ENCODE data around the gene GPRC5B. TPM values are rescaled to one million over a fixed set of nuclear protein-coding genes. Genes with fewer than 3 reads are reported as not detected.

Gene GPRC5B
- total RNA-seq, 4 donors from 2014 or later, result 1.9 to 17.3 (median 5.1) TPM

DNA sequence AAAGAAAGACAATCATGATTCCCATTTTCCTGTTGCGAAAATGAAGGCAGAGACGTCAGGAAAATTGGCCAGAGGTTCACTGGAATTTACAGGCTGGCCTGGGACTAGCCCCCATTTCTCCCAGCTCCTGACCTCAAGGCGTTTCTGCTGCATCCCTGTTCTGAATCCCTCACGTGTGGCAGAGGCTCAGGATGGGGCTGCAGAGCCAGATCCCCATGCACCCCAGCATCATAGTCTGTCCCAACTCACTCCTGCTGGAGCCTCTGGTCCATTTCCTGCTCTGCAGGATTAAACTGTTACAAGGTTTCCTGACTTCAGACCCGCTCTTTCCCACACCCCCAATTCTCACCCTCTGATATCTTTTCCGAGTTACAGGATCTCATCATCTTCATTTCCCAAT lies 2.9 kb downstream of the GPRC5B start:
- DNase-seq, result no peak
- 68 to 82% methylated on average over 2 to 6 of the region's 6 CpGs for WGBS, 2 donors (ENCODE audit: low coverage in 1 of 2)
- in situ Hi-C loops (cut with MboI; ENCODE audit: low pct_ligation_motif_present in 1 of 4, low pct_unique_long_range_greater_than_20kb in 1 of 4, low sequenced_read_pairs in 3 of 4), result loop anchor here in 3 of 4 donors (10.0 to 25.0 kb wide), 3 partner anchors 169 to 317 kb away; partner anchors contain the start of genes IQCK (in 1 of the 3) and KNOP1 (in 1 of the 3)
- Histone ChIP-seq H3K4me1 (peaks cover 6 to 28% (median 25%) of the 10 kb centered on the region in 4 donors), H3K27me3 (peaks cover 36% of the 10 kb centered on the region), H3K36me3 (no peaks in the 10 kb centered on the region), H3K27ac (no peak overlapping the region), H3K9me3 (no peaks in the 10 kb centered on the region), H3K4me3 (no peak overlapping the region)
- TF ChIP-seq, protein P1, sequence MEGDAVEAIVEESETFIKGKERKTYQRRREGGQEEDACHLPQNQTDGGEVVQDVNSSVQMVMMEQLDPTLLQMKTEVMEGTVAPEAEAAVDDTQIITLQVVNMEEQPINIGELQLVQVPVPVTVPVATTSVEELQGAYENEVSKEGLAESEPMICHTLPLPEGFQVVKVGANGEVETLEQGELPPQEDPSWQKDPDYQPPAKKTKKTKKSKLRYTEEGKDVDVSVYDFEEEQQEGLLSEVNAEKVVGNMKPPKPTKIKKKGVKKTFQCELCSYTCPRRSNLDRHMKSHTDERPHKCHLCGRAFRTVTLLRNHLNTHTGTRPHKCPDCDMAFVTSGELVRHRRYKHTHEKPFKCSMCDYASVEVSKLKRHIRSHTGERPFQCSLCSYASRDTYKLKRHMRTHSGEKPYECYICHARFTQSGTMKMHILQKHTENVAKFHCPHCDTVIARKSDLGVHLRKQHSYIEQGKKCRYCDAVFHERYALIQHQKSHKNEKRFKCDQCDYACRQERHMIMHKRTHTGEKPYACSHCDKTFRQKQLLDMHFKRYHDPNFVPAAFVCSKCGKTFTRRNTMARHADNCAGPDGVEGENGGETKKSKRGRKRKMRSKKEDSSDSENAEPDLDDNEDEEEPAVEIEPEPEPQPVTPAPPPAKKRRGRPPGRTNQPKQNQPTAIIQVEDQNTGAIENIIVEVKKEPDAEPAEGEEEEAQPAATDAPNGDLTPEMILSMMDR (IDR thresholded peaks at IDR 0.05), result no peak
- intact Hi-C loops (cut with DNase I; ENCODE audit: low total_unique reads), result loop anchor here (10.0 kb wide), 1 partner anchor 167 kb away; the partner anchor contains the start of genes IQCK and KNOP1

DNA sequence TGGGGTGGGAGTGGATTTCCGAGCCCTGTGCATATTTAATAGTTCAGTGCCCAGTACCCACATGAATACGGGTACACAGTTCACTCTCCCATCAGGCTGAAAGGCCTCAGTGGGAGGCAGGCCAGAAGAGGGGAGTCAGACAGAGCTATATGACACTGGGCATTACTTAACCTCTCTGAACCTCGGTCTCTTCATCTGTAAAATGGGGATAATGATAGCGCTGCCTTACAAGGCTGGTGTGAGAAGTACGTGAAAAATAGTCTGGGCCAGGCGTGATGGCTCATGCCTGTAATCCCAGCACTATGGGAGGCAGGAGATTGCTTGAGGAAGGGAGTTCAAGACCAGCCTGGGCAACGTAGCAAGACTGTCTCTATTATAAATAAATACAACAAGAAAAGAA lies 3.6 kb downstream of the GPRC5B start:
- peaks cover 35% of the 10 kb centered on the region for H3K27me3 ChIP-seq
- no peaks in the 10 kb centered on the region for H3K9me3 ChIP-seq
- H3K27ac ChIP-seq, result no peak overlapping the region
- intact Hi-C loops (cut with DNase I; ENCODE audit: low total_unique reads), result loop anchor here (10.0 kb wide), 1 partner anchor 166 kb away; the partner anchor contains the start of genes IQCK and KNOP1
- WGBS, 2 donors (ENCODE audit: low coverage in 1 of 2), result 90% methylated on average over 7 of the region's 7 CpGs; no CpG with 5 or more reads in 1 of the 2 donors
- DNase-seq, result no peak
- H3K4me1 ChIP-seq, result peaks cover 6 to 23% (median 22%) of the 10 kb centered on the region in 4 donors
- H3K4me3 ChIP-seq, result no peak overlapping the region
- in situ Hi-C loops (cut with MboI; ENCODE audit: low pct_ligation_motif_present in 1 of 4, low pct_unique_long_range_greater_than_20kb in 1 of 4, low sequenced_read_pairs in 3 of 4), result loop anchor here in 3 of 4 donors (10.0 to 25.0 kb wide), 3 partner anchors 169 to 316 kb away; partner anchors contain the start of genes IQCK (in 1 of the 3) and KNOP1 (in 1 of the 3)
- TF ChIP-seq EP300 (IDR thresholded peaks at IDR 0.05; ENCODE audit: low read depth) (no peak), POLR2AphosphoS5 (IDR thresholded peaks at IDR 0.05) (no peak), POLR2A (IDR thresholded peaks at IDR 0.05) (no peak)
- TF ChIP-seq, protein P1 (IDR thresholded peaks at IDR 0.05), result no peak
- no peaks in the 10 kb centered on the region for H3K36me3 ChIP-seq

DNA sequence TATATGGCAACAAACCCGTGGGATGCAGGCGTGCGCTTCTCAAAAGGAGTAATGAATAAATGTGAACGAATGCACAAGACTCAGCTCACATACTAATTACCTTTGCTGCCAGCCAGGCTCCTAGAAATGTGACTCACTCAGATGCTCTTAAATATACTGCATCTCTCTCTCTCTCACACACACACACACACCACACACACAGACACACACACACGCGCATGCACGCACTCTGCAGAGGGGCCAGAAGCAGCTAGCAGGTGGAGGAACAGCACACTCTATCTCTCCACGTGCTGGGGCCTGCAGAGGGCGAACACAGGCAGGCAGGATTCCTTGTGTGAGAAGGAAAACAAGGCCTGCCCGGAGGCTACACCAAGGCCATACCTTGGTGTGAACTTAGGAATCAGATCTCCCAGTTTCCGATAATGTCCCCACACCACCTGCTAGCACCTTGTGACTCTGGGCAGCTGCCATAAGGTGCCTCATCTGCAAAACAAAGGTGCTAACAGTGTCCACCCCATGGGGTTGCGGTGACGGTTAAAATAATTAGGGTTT lies 5.3 kb downstream of the GPRC5B start:
- no peak for DNase-seq
- Histone ChIP-seq H3K27me3 (peaks cover 22% of the 10 kb centered on the region), H3K36me3 (no peaks in the 10 kb centered on the region), H3K4me3 (no peak overlapping the region), H3K27ac (no peak overlapping the region), H3K4me1 (peaks cover 0 to 9% (median 9%) of the 10 kb centered on the region in 4 donors), H3K9me3 (no peaks in the 10 kb centered on the region)
- intact Hi-C loops (cut with DNase I; ENCODE audit: low total_unique reads), result no loop called here
- WGBS, 2 donors (ENCODE audit: low coverage in 1 of 2), result 85 to 87% methylated on average over 3 to 13 of the region's 13 CpGs
- TF ChIP-seq POLR2AphosphoS5 (IDR thresholded peaks at IDR 0.05), result no peak
- TF ChIP-seq, protein P1 (IDR thresholded peaks at IDR 0.05), result no peak
- no peak for TF ChIP-seq POLR2A (IDR thresholded peaks at IDR 0.05)
- TF ChIP-seq EP300 (IDR thresholded peaks at IDR 0.05; ENCODE audit: low read depth), result no peak
- in situ Hi-C loops (cut with MboI; ENCODE audit: low pct_ligation_motif_present in 1 of 4, low pct_unique_long_range_greater_than_20kb in 1 of 4, low sequenced_read_pairs in 3 of 4), result loop anchor here in 1 of 4 donors (25.0 kb wide), 1 partner anchor 167 kb away; the partner anchor contains the start of genes IQCK and KNOP1

DNA sequence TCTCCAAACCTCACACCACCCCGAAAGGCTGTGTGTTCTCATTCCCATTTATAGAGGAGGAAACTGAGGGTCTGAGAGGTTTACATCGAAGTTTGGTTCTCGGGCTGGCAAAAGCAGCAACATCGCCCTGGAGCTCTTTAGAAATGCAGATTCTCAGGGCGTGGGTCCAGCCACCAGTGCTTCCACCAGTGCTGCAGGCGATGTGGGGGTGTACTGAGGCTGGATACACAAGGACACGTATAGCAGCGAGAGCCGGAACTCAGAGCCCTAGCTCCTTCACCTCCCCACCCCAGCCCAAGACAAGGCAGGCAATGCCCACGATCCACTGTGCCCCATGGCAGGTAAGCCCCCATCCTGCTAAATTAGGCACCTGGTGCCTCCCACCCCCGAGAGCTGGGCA lies 5.9 kb downstream of the GPRC5B start:
- no peak for DNase-seq
- TF ChIP-seq EP300 (IDR thresholded peaks at IDR 0.05; ENCODE audit: low read depth) (no peak), POLR2A (IDR thresholded peaks at IDR 0.05) (no peak), POLR2AphosphoS5 (IDR thresholded peaks at IDR 0.05) (no peak)
- TF ChIP-seq, protein P1 (IDR thresholded peaks at IDR 0.05), result no peak
- intact Hi-C loops (cut with DNase I; ENCODE audit: low total_unique reads), result no loop called here
- H3K4me3 ChIP-seq, result no peak overlapping the region
- in situ Hi-C loops (cut with MboI; ENCODE audit: low pct_ligation_motif_present in 1 of 4, low pct_unique_long_range_greater_than_20kb in 1 of 4, low sequenced_read_pairs in 3 of 4), result loop anchor here in 1 of 4 donors (25.0 kb wide), 1 partner anchor 166 kb away; the partner anchor contains the start of genes IQCK and KNOP1
- H3K27me3 ChIP-seq, result peaks cover 16% of the 10 kb centered on the region
- no peaks in the 10 kb centered on the region for H3K9me3 ChIP-seq
- H3K27ac ChIP-seq, result no peak overlapping the region
- H3K36me3 ChIP-seq, result no peaks in the 10 kb centered on the region
- H3K4me1 ChIP-seq, result peaks cover 0 to 4% (median 3%) of the 10 kb centered on the region in 4 donors
- 78 to 93% methylated on average over 3 to 11 of the region's 11 CpGs for WGBS, 2 donors (ENCODE audit: low coverage in 1 of 2)

All from transverse colon (tissue), 4 donors.